IMR-90 (cell line): Measurements from ENCODE around the gene HERPUD1. TPM values are rescaled to one million over a fixed set of nuclear protein-coding genes. Genes with fewer than 3 reads are reported as not detected.
A peak's percentile ranks its signal among the peaks of the same experiment; 100 is the strongest.

Experiments
- ATAC-seq: fragments of 200-7000 bp; cut with Tn5 transposase; 2 replicates; pipeline ENCODE4 v1.9.1; 2020; ENCODE audit warnings: low read depth, mild to moderate bottlenecking, moderate library complexity
- BruUV-seq: library from RNA; stranded (reverse); fragments of 400-500 nt; replicated peaks from 2 replicates; lab custom pipeline; 2021; lab: Mats Ljungman, UMichigan
- CTCF ChIA-PET: fragments of 300-600 bp; formaldehyde crosslinking; extraction: SDS; loops from one replicate; lab custom pipeline; 2021; ENCODE audit warnings: antibody characterized with exemption; lab: Yijun Ruan, JAX
- POLR2A ChIA-PET: fragments of 300-600 bp; sonication (Branson Sonifier 250); formaldehyde crosslinking; loops from one replicate; lab custom pipeline; 2022; ENCODE audit warnings: antibody characterized with exemption; ENCODE audit not compliant: unreplicated experiment; lab: Charles Lee
- DNase-seq: peaks from one replicate; pipeline ENCODE4 v3.0.0; 2013
- H2AFZ ChIP-seq: replicated peaks from 2 replicates; pipeline ENCODE3; 2013; ENCODE audit warnings: low read length, mild to moderate bottlenecking; ENCODE audit not compliant: poor library complexity
- H2AK5ac ChIP-seq: 2 replicates; pipeline ENCODE4 v1.6.1; 2013; ENCODE audit warnings: low read depth, low read length, inconsistent platforms
- H2AK9ac ChIP-seq: replicated peaks from 2 replicates; pipeline ENCODE3; 2013; ENCODE audit warnings: mild to moderate bottlenecking, low read depth, low read length, moderate library complexity; ENCODE audit not compliant: poor library complexity
- H2BK120ac ChIP-seq: 2 replicates; pipeline ENCODE4 v1.6.1; 2013; ENCODE audit warnings: low read depth, low read length, inconsistent platforms
- H2BK15ac ChIP-seq: 3 replicates; pipeline ENCODE4 v1.6.1; 2013; ENCODE audit warnings: low read depth, low read length, inconsistent platforms
- H2BK20ac ChIP-seq: 2 replicates; pipeline ENCODE4 v1.6.1; 2013; ENCODE audit warnings: low read depth, mild to moderate bottlenecking, inconsistent platforms, low read length, moderate library complexity
- H2BK5ac ChIP-seq: 2 replicates; pipeline ENCODE4 v1.6.1; 2013; ENCODE audit warnings: mild to moderate bottlenecking, low read depth, low read length, inconsistent platforms; ENCODE audit not compliant: poor library complexity, severe bottlenecking
- H3K14ac ChIP-seq: replicated peaks from 2 replicates; pipeline ENCODE4 v1.6.1; 2013; ENCODE audit warnings: low read depth, low read length, inconsistent platforms
- H3K18ac ChIP-seq: 2 replicates; pipeline ENCODE4 v1.6.1; 2013; ENCODE audit warnings: low read depth, low read length, control low read depth
- H3K23ac ChIP-seq: 2 replicates; pipeline ENCODE4 v1.6.1; 2013; ENCODE audit warnings: low read depth, low read length, inconsistent platforms
- H3K27ac ChIP-seq: 2 replicates; pipeline ENCODE4 v1.5.1; 2013; ENCODE audit warnings: mild to moderate bottlenecking, control low read depth, low read length; ENCODE audit not compliant: insufficient read depth
- H3K27me3 ChIP-seq: 2 replicates; pipeline ENCODE4 v1.6.1; 2013; ENCODE audit warnings: low read length; ENCODE audit not compliant: control insufficient read depth, insufficient read depth
- H3K36me3 ChIP-seq: 2 replicates; pipeline ENCODE4 v1.6.1; 2013; ENCODE audit warnings: low read length, mixed read lengths; ENCODE audit not compliant: control insufficient read depth, insufficient read depth
- H3K4ac ChIP-seq: 2 replicates; pipeline ENCODE4 v1.6.1; 2013; ENCODE audit warnings: low read depth, low read length, inconsistent platforms
- H3K4me1 ChIP-seq: 2 replicates; pipeline ENCODE4 v1.6.1; 2013; ENCODE audit warnings: low read length, mixed read lengths; ENCODE audit not compliant: control insufficient read depth, insufficient read depth
- H3K4me2 ChIP-seq: 2 replicates; pipeline ENCODE4 v1.6.1; 2013; ENCODE audit warnings: low read depth, mild to moderate bottlenecking, control low read depth, low read length, moderate library complexity
- H3K4me3 ChIP-seq: 2 replicates; pipeline ENCODE4 v1.5.1; 2013; ENCODE audit warnings: low read depth, mild to moderate bottlenecking, control low read depth, low read length, moderate library complexity; ENCODE audit not compliant: insufficient read depth
- H3K56ac ChIP-seq: 2 replicates; pipeline ENCODE4 v1.6.1; 2013; ENCODE audit warnings: low read length, inconsistent platforms; ENCODE audit not compliant: insufficient read depth; ENCODE audit errors: extremely low read depth
- H3K79me1 ChIP-seq, 2 experiments: 2 replicates each; pipeline ENCODE4 v1.6.1; 2013; ENCODE audit warnings: low read length in 2 of 2, inconsistent platforms in 1 of 2, low read depth in 1 of 2
- H3K9ac ChIP-seq: 2 replicates; pipeline ENCODE4 v1.6.1; 2013; ENCODE audit warnings: low read depth, low read length, control low read depth
- H3K9me1 ChIP-seq: 2 replicates; pipeline ENCODE4 v1.6.1; 2013; ENCODE audit warnings: low read length, inconsistent platforms; ENCODE audit not compliant: insufficient read depth
- H3K9me3 ChIP-seq: 2 replicates; pipeline ENCODE4 v1.6.1; 2013; ENCODE audit warnings: low read length; ENCODE audit not compliant: control insufficient read depth, insufficient read depth
- H4K20me1 ChIP-seq: 2 replicates; pipeline ENCODE4 v1.6.1; 2013; ENCODE audit warnings: low read length, inconsistent platforms; ENCODE audit not compliant: insufficient read depth
- H4K5ac ChIP-seq: 2 replicates; pipeline ENCODE4 v1.6.1; 2013; ENCODE audit warnings: mild to moderate bottlenecking, low read depth, low read length, control low read depth
- H4K8ac ChIP-seq, 2 experiments: 2 replicates each; pipeline ENCODE4 v1.6.1; 2013; ENCODE audit warnings: low read depth in 2 of 2, low read length in 2 of 2, control low read depth in 1 of 2, inconsistent platforms in 1 of 2
- H4K91ac ChIP-seq: 2 replicates; pipeline ENCODE4 v1.6.1; 2013; ENCODE audit warnings: low read depth, low read length, inconsistent platforms; ENCODE audit not compliant: insufficient read depth
- BHLHE40 ChIP-seq: fragments of 150-350 bp; IDR thresholded peaks from 2 replicates; pipeline ENCODE4 v1.6.1; 2016; ENCODE audit warnings: mild to moderate bottlenecking, low read depth, low read length
- CEBPB ChIP-seq: IDR thresholded peaks from 2 replicates; pipeline ENCODE4 v1.6.1; 2012; ENCODE audit warnings: low read depth, low read length, improper control_type of control experiment
- CHD1 ChIP-seq: IDR thresholded peaks from 2 replicates; pipeline ENCODE4 v1.6.1; 2012; ENCODE audit warnings: low read depth, low read length, improper control_type of control experiment
- CTCF ChIP-seq: conservative IDR thresholded peaks from 2 replicates; pipeline ENCODE4 v1.5.1; 2012; ENCODE audit warnings: mild to moderate bottlenecking, low read depth, low read length, improper control_type of control experiment
- ELK1 ChIP-seq: fragments of 150-350 bp; IDR thresholded peaks from 2 replicates; pipeline ENCODE4 v1.6.1; 2016; ENCODE audit warnings: low read depth, mild to moderate bottlenecking, low read length, moderate library complexity, borderline replicate concordance
- FOS ChIP-seq: fragments of 150-350 bp; IDR thresholded peaks from 2 replicates; pipeline ENCODE4 v1.6.1; 2016; ENCODE audit warnings: low read depth, low read length
- MAFK ChIP-seq: IDR thresholded peaks from 2 replicates; pipeline ENCODE4 v1.6.1; 2012; ENCODE audit warnings: low read depth, low read length, improper control_type of control experiment
- MAZ ChIP-seq: IDR thresholded peaks from 2 replicates; pipeline ENCODE4 v1.6.1; 2012; ENCODE audit warnings: low read depth, mild to moderate bottlenecking, low read length, improper control_type of control experiment, moderate library complexity, borderline replicate concordance
- MXI1 ChIP-seq: IDR thresholded peaks from 2 replicates; pipeline ENCODE4 v1.6.1; 2012; ENCODE audit warnings: low read depth, mild to moderate bottlenecking, low read length, moderate library complexity, borderline replicate concordance
- POLR2A ChIP-seq: IDR thresholded peaks from 2 replicates; pipeline ENCODE4 v1.6.1; 2012; ENCODE audit warnings: mild to moderate bottlenecking, low read depth, low read length
- RAD21 ChIP-seq: IDR thresholded peaks from 2 replicates; pipeline ENCODE4 v1.6.1; 2012; ENCODE audit warnings: low read length, improper control_type of control experiment
- RCOR1 ChIP-seq: IDR thresholded peaks from 2 replicates; pipeline ENCODE4 v1.6.1; 2012; ENCODE audit warnings: mild to moderate bottlenecking, low read length, improper control_type of control experiment; ENCODE audit not compliant: insufficient replicate concordance
- SMC3 ChIP-seq: fragments of 150-350 bp; IDR thresholded peaks from 2 replicates; pipeline ENCODE4 v1.6.1; 2016; ENCODE audit warnings: low read depth, mild to moderate bottlenecking, antibody characterized with exemption, low read length, moderate library complexity
- WGBS, 2 experiments: methylation state at CpG; one replicate each; pipeline versions ENCODE4 v1.1.5 to v1.1.7; 2013; ENCODE audit warnings: missing lambda C conversion rate in 2 of 2; ENCODE audit not compliant: insufficient read length in 1 of 2; ENCODE audit errors: extremely low coverage in 2 of 2; 5-methylcytosine and 5-hydroxymethylcytosine counted together
- dilution Hi-C: fragments of 300-500 bp; cut with HindIII; formaldehyde crosslinking; loops from one replicate; pipeline ENCODE4 v1.14.3; 2018; ENCODE audit warnings: low sequenced_read_pairs; ENCODE audit not compliant: unreplicated experiment
- in situ Hi-C: fragments of 300-500 bp; cut with MboI; formaldehyde crosslinking; loops from 3 replicates; pipeline ENCODE4 v1.14.3; 2019; ENCODE audit warnings: low sequenced_read_pairs, inconsistent platforms, mixed read lengths
- intact Hi-C: fragments of 100-400 bp; cut with micrococcal nuclease; formaldehyde crosslinking; loops from 2 replicates; pipeline ENCODE4 v1.10.0; 2022
- polyA plus RNA-seq, 3 experiments: library from polyadenylated mRNA; depleted of rRNA; stranded (reverse); fragments of >200 nt; gene quantifications; 2 replicates each; pipeline ENCODE4 v1.2.3, GENCODE V29; 2012; ENCODE audit warnings: low replicate concordance in 1 of 3
- total RNA-seq: library from RNA; depleted of rRNA; stranded (reverse); fragments of >200 nt; gene quantifications from 2 replicates; pipeline ENCODE4 v1.2.3, GENCODE V29; 2012
- TF ChIP-seq, protein P1 (sequence below): fragments of 150-350 bp; IDR thresholded peaks from 2 replicates; pipeline ENCODE4 v1.6.1; 2017; ENCODE audit warnings: mild to moderate bottlenecking, antibody characterized with exemption, low read length, low read depth

The HERPUD1 gene
- total and polyA plus RNA-seq, 2 of the 4 experiments (the other 2 are of a cell fraction): 130 to 148 TPM

DNA sequence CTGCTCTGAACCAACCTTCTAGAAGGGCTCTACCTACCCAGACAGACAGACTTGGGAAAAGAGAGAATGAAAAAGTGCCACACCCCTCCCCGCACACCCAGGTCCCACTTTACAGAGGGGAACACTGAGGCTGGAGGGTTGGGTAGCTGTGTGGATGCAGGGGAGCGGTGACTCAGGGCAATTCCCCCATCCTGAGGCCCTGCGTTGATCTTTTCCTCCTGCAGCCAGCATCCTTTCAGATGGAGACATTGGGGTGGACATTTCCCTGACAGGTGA lies 39.8 kb downstream of the HERPUD1 start:
- Histone ChIP-seq H3K4me2 (no peak overlapping the region), H3K18ac (no peak overlapping the region), H2AK5ac (0 out of 2 replicates have a peak overlapping the region, but pooled peaks have one; percentile 1), H2BK5ac (no peak overlapping the region), H3K79me1 (no peaks in the 10 kb centered on the region), H4K91ac (no peak overlapping the region), H4K20me1 (no peaks in the 10 kb centered on the region), H3K9me1 (no peaks in the 10 kb centered on the region; the same call in 1 of the 2 replicates), H3K4me1 (peaks cover 2% of the 10 kb centered on the region; the same call in 1 of the 2 replicates), H3K27ac (no peak overlapping the region), H2AFZ (no peak overlapping the region), H3K36me3 (no peaks in the 10 kb centered on the region), H3K4me3 (no peak overlapping the region), H4K8ac (no peak overlapping the region), H3K27me3 (peaks cover 5% of the 10 kb centered on the region; the same call in 1 of the 2 replicates), H2BK20ac (no peak overlapping the region), H3K4ac (no peak overlapping the region), H2BK15ac (no peak overlapping the region), H4K5ac (no peak overlapping the region), H3K9ac (no peak overlapping the region), H3K56ac (no peak overlapping the region), H3K23ac (no peak overlapping the region), H3K9me3 (no peaks in the 10 kb centered on the region), H2BK120ac (no peak overlapping the region), H3K14ac (no peak overlapping the region), H2AK9ac (no peak overlapping the region)
- ChIA-PET POLR2A (no interaction called here), CTCF (no interaction called here)
- BruUV-seq: no TSS peak
- in situ Hi-C loops (no loop called here), intact Hi-C loops (no loop called here), dilution Hi-C loops (no loop called here)
- no peak for DNase-seq
- TF ChIP-seq, protein P1, sequence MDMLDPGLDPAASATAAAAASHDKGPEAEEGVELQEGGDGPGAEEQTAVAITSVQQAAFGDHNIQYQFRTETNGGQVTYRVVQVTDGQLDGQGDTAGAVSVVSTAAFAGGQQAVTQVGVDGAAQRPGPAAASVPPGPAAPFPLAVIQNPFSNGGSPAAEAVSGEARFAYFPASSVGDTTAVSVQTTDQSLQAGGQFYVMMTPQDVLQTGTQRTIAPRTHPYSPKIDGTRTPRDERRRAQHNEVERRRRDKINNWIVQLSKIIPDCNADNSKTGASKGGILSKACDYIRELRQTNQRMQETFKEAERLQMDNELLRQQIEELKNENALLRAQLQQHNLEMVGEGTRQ: no peak
- TF ChIP-seq CEBPB (no peak), SMC3 (no peak), POLR2A (no peak), MXI1 (no peak), FOS (no peak), CTCF (no peak), BHLHE40 (no peak), ELK1 (no peak), RAD21 (no peak), CHD1 (no peak), MAZ (no peak), RCOR1 (no peak), MAFK (no peak)
- ATAC-seq: no peak
- WGBS, 2 experiments: no CpG with 5 or more reads among the region's 3 CpGs
